ENCODE measurements around the gene ZNF236. TPM values are rescaled to one million over a fixed set of nuclear protein-coding genes. Genes with fewer than 3 reads are reported as not detected.

The ZNF236 gene
- total and polyA plus RNA-seq, 2 of the 8 experiments (the other 6 are each of a cell fraction or from before 2014, with no cell fraction given): 6.7 to 14.5 TPM

DNA sequence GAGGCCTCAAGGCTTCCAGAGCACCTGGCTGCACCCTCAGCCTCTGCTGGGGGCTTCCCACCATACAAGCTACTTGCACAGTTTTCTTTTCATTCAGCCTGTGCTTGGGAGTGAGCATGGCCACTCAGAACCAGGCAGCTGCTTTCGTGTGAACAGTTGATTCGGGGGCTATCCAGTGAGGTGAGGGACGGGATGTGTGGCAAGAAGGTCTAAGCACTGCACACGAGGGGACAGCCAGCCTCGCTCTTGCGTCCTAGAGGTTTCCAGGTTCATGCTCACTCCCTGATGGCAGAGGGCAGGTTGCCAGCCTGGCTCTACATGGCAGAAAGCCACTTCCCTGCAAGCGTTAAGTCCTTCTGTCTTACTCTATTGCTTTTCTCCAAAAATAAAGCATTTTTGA is 164.0 kb downstream of the ZNF236 start:
- no peak overlapping the region for H2BK120ac ChIP-seq (replicated peaks; ENCODE audit: low read depth, low read length)
- H3K23ac ChIP-seq (ENCODE audit: insufficient read length): no peak overlapping the region
- no peak overlapping the region for H2BK15ac ChIP-seq (ENCODE audit: low read length)
- no peak overlapping the region for H3K9ac ChIP-seq (replicated peaks in 1 of 4; ENCODE audit: extremely low read depth in 1 of 4, low read depth in 3 of 4, low read length in 3 of 4)
- no peak for FAIRE-seq
- POLR2A ChIA-PET (ENCODE audit: partially characterized antibody): interaction anchor here (3.6 kb wide), 1 partner anchor 18 kb away, joined by 14 read pairs; no protein-coding TSS in a partner anchor
- H2BK5ac ChIP-seq (ENCODE audit: low read depth, low read length): no peak overlapping the region
- no peaks in the 10 kb centered on the region for H3K36me3 ChIP-seq (ENCODE audit: control insufficient read depth in 2 of 4, insufficient read depth in 4 of 4, low read length in 3 of 4)
- no peaks in the 10 kb centered on the region for H3K79me1 ChIP-seq (ENCODE audit: low read depth, low read length)
- H2AFZ ChIP-seq (ENCODE audit: low read length): no peak overlapping the region
- TF ChIP-seq HDAC2 (IDR thresholded peaks at IDR 0.05; ENCODE audit: borderline replicate concordance in 1 of 2, low read depth in 2 of 2, low read length in 2 of 2): no peak
- TF ChIP-seq TCF12 (IDR thresholded peaks at IDR 0.05; ENCODE audit: low read depth, low read length): no peak
- TF ChIP-seq CBX8 (IDR thresholded peaks at IDR 0.05; ENCODE audit: borderline replicate concordance, low read depth, low read length): no peak
- TF ChIP-seq YY1 (IDR thresholded peaks at IDR 0.05; ENCODE audit: low read depth, low read length): no peak
- TF ChIP-seq, protein P1, sequence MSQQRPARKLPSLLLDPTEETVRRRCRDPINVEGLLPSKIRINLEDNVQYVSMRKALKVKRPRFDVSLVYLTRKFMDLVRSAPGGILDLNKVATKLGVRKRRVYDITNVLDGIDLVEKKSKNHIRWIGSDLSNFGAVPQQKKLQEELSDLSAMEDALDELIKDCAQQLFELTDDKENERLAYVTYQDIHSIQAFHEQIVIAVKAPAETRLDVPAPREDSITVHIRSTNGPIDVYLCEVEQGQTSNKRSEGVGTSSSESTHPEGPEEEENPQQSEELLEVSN (IDR thresholded peaks at IDR 0.05): no peak
- no peak for TF ChIP-seq POU5F1 (IDR thresholded peaks at IDR 0.05; ENCODE audit: low read depth, low read length)
- no peak for TF ChIP-seq GTF2F1 (IDR thresholded peaks at IDR 0.05; ENCODE audit: borderline replicate concordance, low read depth, low read length)
- TF ChIP-seq SP1 (IDR thresholded peaks at IDR 0.05; ENCODE audit: low read depth, low read length): no peak
- TF ChIP-seq JUND (IDR thresholded peaks at IDR 0.05; ENCODE audit: low read length): no peak
- no peak for TF ChIP-seq SUZ12 (IDR thresholded peaks at IDR 0.05; ENCODE audit: low read length)
- H3K14ac ChIP-seq (ENCODE audit: insufficient read length): no peak overlapping the region
- H3K4me2 ChIP-seq (ENCODE audit: insufficient read depth in 1 of 2, low read depth in 2 of 2, low read length in 2 of 2): no peak overlapping the region
- H4K91ac ChIP-seq (replicated peaks; ENCODE audit: insufficient read length, low read length): no peak overlapping the region
- H2BK20ac ChIP-seq (ENCODE audit: low read length): 0 out of 2 replicates have a peak overlapping the region, but pooled peaks have one; percentile 16
- H3K79me2 ChIP-seq (ENCODE audit: control insufficient read depth in 1 of 2, insufficient read depth in 2 of 2, low read length in 2 of 2): no peaks in the 10 kb centered on the region
- no peaks in the 10 kb centered on the region for H3K27me3 ChIP-seq (replicated peaks in 1 of 4; ENCODE audit: control insufficient read depth in 3 of 4, extremely low read depth in 1 of 4, insufficient read depth in 3 of 4, low read length in 3 of 4)
- no peak overlapping the region for H3K4ac ChIP-seq (replicated peaks; ENCODE audit: insufficient read length, low read depth, low read length)
- H3K18ac ChIP-seq (ENCODE audit: extremely low read depth, low read length): no peak overlapping the region
- WGBS, 2 experiments (ENCODE audit: extremely low coverage in 1 of 2, insufficient coverage in 1 of 2, insufficient read length in 1 of 2, insufficient replicate concordance in 2 of 2, low coverage in 1 of 2, low lambda C conversion rate in 2 of 2, missing lambda C conversion rate in 1 of 2): 89% methylated on average over 7 of the region's 7 CpGs; no CpG with 5 or more reads in 1 of the 2 experiments
- H3K4me1 ChIP-seq (replicated peaks in 1 of 4; ENCODE audit: control insufficient read depth in 3 of 4, insufficient read depth in 4 of 4, low read length in 3 of 4): peaks cover 0 to 14% (median 5%) of the 10 kb centered on the region in 4 experiments
- H4K20me1 ChIP-seq (replicated peaks in 1 of 2; ENCODE audit: control insufficient read depth in 1 of 2, insufficient read depth in 2 of 2, low read length in 2 of 2): no peaks in the 10 kb centered on the region
- no peak overlapping the region for H4K5ac ChIP-seq (ENCODE audit: insufficient read length, low read depth, low read length)
- H3K56ac ChIP-seq (replicated peaks; ENCODE audit: insufficient read length, low read depth, low read length): no peak overlapping the region
- DNase-seq (ENCODE audit: low read depth in 1 of 2, low spot score in 2 of 2): no peak
- H4K8ac ChIP-seq (ENCODE audit: extremely low read depth, insufficient read depth, low read length): 0 out of 2 replicates have a peak overlapping the region, but pooled peaks have one; percentile 5
- 0 out of 2 replicates have a peak overlapping the region, but pooled peaks have one; percentile 40 for H2BK12ac ChIP-seq (ENCODE audit: low read depth, low read length)
- no peaks in the 10 kb centered on the region for H3K23me2 ChIP-seq (ENCODE audit: low read depth, low read length)
- H2AK5ac ChIP-seq (ENCODE audit: low read depth, low read length): no peak overlapping the region
- no peak overlapping the region for H3K27ac ChIP-seq (ENCODE audit: low read depth, low read length)
- CTCF ChIA-PET (ENCODE audit: partially characterized antibody): interaction anchor here (1.4 to 13.3 kb wide), 6 partner anchors 13 to 76 kb away, joined by 3 to 188 read pairs (median 32); no protein-coding TSS in a partner anchor
- H3K4me3 ChIP-seq (ENCODE audit: extremely low read depth in 1 of 4, insufficient read depth in 2 of 4, low read depth in 3 of 4, low read length in 4 of 4): no peak overlapping the region
- no peaks in the 10 kb centered on the region for H3K9me3 ChIP-seq (ENCODE audit: insufficient read depth in 2 of 2, low read depth in 1 of 2, low read length in 1 of 2)

Measured in H1 (cell line).